K562 (cell line): ENCODE data around the gene PRDM10. TPM values are rescaled to one million over a fixed set of nuclear protein-coding genes. Genes with fewer than 3 reads are reported as not detected.
A peak's percentile ranks its signal among the peaks of the same experiment; 100 is the strongest.

Source experiments
- AFF1 ChIP-seq, 2 experiments: fragments of 450-650 bp; IDR thresholded peaks; 2 replicates each; pipeline ENCODE4 v1.6.1; 2018; ENCODE audit warnings: mild to moderate bottlenecking in 2 of 2, low read depth in 1 of 2; ENCODE audit not compliant: partially characterized antibody in 2 of 2
- ATF1 ChIP-seq, 2 experiments: fragments of 450-650 bp in 1 of 2; IDR thresholded peaks; 2 replicates each; pipeline ENCODE4 v1.6.1; 2016; ENCODE audit warnings: missing compliant biosample characterization in 1 of 2, missing genetic modification characterization in 1 of 2
- ATF3 ChIP-seq, 2 experiments: fragments of 450-650 bp in 1 of 2; sonication (generic) in 1 of 2; formaldehyde crosslinking in 1 of 2; IDR thresholded peaks in 1 of 2; conservative IDR thresholded peaks in 1 of 2; 2 replicates each; pipeline versions ENCODE4 v1.6.1 to v1.8.1; 2016 to 2023; ENCODE audit warnings: mild to moderate bottlenecking in 2 of 2, moderate library complexity in 2 of 2, inconsistent platforms in 1 of 2, missing genetic modification reagents in 1 of 2
- BRD4 ChIP-seq: fragments of 200-600 bp; sonication (generic); IDR thresholded peaks from 2 replicates; pipeline ENCODE4 v1.6.1; 2017; ENCODE audit warnings: inconsistent platforms
- BRF1 ChIP-seq: IDR thresholded peaks from 3 replicates; pipeline ENCODE4 v1.6.1; 2011; ENCODE audit warnings: borderline replicate concordance, mild to moderate bottlenecking; ENCODE audit not compliant: insufficient read length; ENCODE audit errors: extremely low read depth
- CBX3 ChIP-seq, 2 experiments: IDR thresholded peaks; 1 replicate in 1 of 2; 2 replicates in 1 of 2; pipeline ENCODE4 v1.6.1; 2012; ENCODE audit warnings: inconsistent platforms in 2 of 2, low read length in 2 of 2, borderline replicate concordance in 1 of 2, control low read depth in 1 of 2
- CXXC5 ChIP-seq: fragments of 250-450 bp; sonication (Bioruptor Pico); IDR thresholded peaks from 2 replicates; pipeline ENCODE4 v1.8.0; 2022; ENCODE audit warnings: inconsistent platforms, mild to moderate bottlenecking, moderate library complexity
- E2F4 ChIP-seq: sonication (generic); formaldehyde crosslinking; IDR thresholded peaks from 2 replicates; pipeline ENCODE4 v1.8.0; 2022; ENCODE audit warnings: mild to moderate bottlenecking, low read depth, missing genetic modification reagents
- JUND ChIP-seq, 2 experiments: IDR thresholded peaks; 2 replicates in 1 of 2; 3 replicates in 1 of 2; pipeline ENCODE4 v1.6.1; 2011; ENCODE audit warnings: borderline replicate concordance in 2 of 2, low read depth in 2 of 2, low read length in 2 of 2, improper control_type of control experiment in 1 of 2, missing biosample characterization in 1 of 2, missing genetic modification characterization in 1 of 2, missing genetic modification reagents in 1 of 2
- KAT7 ChIP-seq: sonication (generic); formaldehyde crosslinking; IDR thresholded peaks from 2 replicates; pipeline ENCODE4 v1.8.0; 2022; ENCODE audit warnings: missing genetic modification reagents, mild to moderate bottlenecking, borderline replicate concordance
- MLLT1 ChIP-seq, 2 experiments: fragments of 450-650 bp; IDR thresholded peaks; 2 replicates each; pipeline ENCODE4 v1.6.1; 2016
- NFIX ChIP-seq: fragments of 250-450 bp; sonication (Bioruptor Pico); IDR thresholded peaks from 2 replicates; pipeline ENCODE4 v1.4.0; 2020; ENCODE audit warnings: low read depth, mild to moderate bottlenecking, moderate library complexity
- SIN3A ChIP-seq, 2 experiments: fragments of 150-350 bp in 1 of 2; IDR thresholded peaks; 2 replicates each; pipeline ENCODE4 v1.6.1; 2011 to 2016; ENCODE audit warnings: borderline replicate concordance in 2 of 2, low read depth in 2 of 2, low read length in 2 of 2, mild to moderate bottlenecking in 2 of 2, moderate library complexity in 2 of 2; ENCODE audit not compliant: control insufficient read depth in 1 of 2
- SMARCA4 ChIP-seq: fragments of 450-650 bp; IDR thresholded peaks from 2 replicates; pipeline ENCODE4 v1.6.1; 2016
- TCF3 ChIP-seq: sonication (generic); formaldehyde crosslinking; IDR thresholded peaks from 2 replicates; pipeline ENCODE4 v1.4.0; 2020; ENCODE audit warnings: mild to moderate bottlenecking, missing genetic modification reagents
- TRIM24 ChIP-seq, 2 experiments: fragments of 450-650 bp; IDR thresholded peaks; 2 replicates each; pipeline ENCODE4 v1.6.1; 2016
- XRCC3 ChIP-seq: fragments of 450-650 bp; IDR thresholded peaks from 2 replicates; pipeline ENCODE4 v1.6.1; 2017; ENCODE audit warnings: mild to moderate bottlenecking, moderate library complexity
- ZNF133 ChIP-seq: fragments of 250-450 bp; sonication (Bioruptor Pico); IDR thresholded peaks from 2 replicates; pipeline ENCODE4 v1.4.0; 2020; ENCODE audit warnings: mild to moderate bottlenecking
- polyA plus RNA-seq, 8 experiments: library from polyadenylated mRNA; depleted of rRNA in 4 of 8; stranded (reverse) in 5 of 8; unstranded in 3 of 8; fragments of >200 nt; fragmentation: Nextera tagmentation in 2 of 8; fragmentation: Illumina TruSeq in 1 of 8; extraction: Ambion mirVana in 2 of 8; extraction: Trizol in 1 of 8; gene quantifications; 2 replicates each; pipeline versions ENCODE4 v1.2.1 to v1.2.3, GENCODE V29; 2011 to 2014; ENCODE audit warnings: inconsistent platforms in 1 of 8, missing spikeins in 1 of 8
- total RNA-seq, 7 experiments: library from RNA; depleted of rRNA in 6 of 7; stranded (reverse); fragments of >200 nt in 6 of 7; fragmentation: Illumina TruSeq in 2 of 7; extraction: Trizol in 2 of 7; gene quantifications; 2 replicates each; pipeline versions ENCODE4 v1.2.1 to v1.2.3, GENCODE V29; 2011 to 2021; ENCODE audit warnings: low replicate concordance in 1 of 7

Gene PRDM10
- total and polyA plus RNA-seq, 9 of the 15 experiments (the other 6 are each of a cell fraction or from before 2014, with no cell fraction given) = 0.89 to 9.3 (median 4.5) TPM

- TF ChIP-seq AFF1 (IDR thresholded peaks at IDR 0.05; ENCODE audit: low read depth in 1 of 2, partially characterized antibody in 2 of 2) (no peak), TCF3 (CRISPR knock-in tag) (peak; percentile 54), JUND (IDR thresholded peaks at IDR 0.05; ENCODE audit: borderline replicate concordance, low read depth, low read length) (no peak), JUND (tag; IDR thresholded peaks at IDR 0.05; ENCODE audit: borderline replicate concordance, low read depth, low read length) (peak; percentile 45; the same call in 1 of the 3 replicates), E2F4 (CRISPR knock-in tag) (no peak), KAT7 (CRISPR knock-in tag) (no peak), ATF3 (IDR thresholded peaks at IDR 0.05) (peak; percentile 89), ATF3 (CRISPR knock-in tag; conservative IDR thresholded peaks at IDR 0.05) (no peak), MLLT1 (IDR thresholded peaks at IDR 0.05) (no peak), SMARCA4 (peak; percentile 40; the same call in 1 of the 2 replicates), CBX3 (IDR thresholded peaks at IDR 0.05; ENCODE audit: borderline replicate concordance in 1 of 2, low read length in 2 of 2) (peak in 1 of 2 experiments; percentile 30; a peak in 1 of 3 replicates), TRIM24 (IDR thresholded peaks at IDR 0.05) (peak; percentile 12 to 40; a peak in 1 of 4 replicates), ZNF133 (CRISPR knock-in tag) (no peak), BRD4 (no peak), XRCC3 (no peak), CXXC5 (CRISPR knock-in tag) (0 out of 2 replicates have a peak, but pooled peaks have one; percentile 11), SIN3A (IDR thresholded peaks at IDR 0.05; ENCODE audit: borderline replicate concordance in 2 of 2, control insufficient read depth in 1 of 2, low read depth in 2 of 2, low read length in 2 of 2) (no peak), NFIX (CRISPR knock-in tag) (no peak), ATF1 (CRISPR knock-in tag; IDR thresholded peaks at IDR 0.05) (no peak), ATF1 (tag; IDR thresholded peaks at IDR 0.05) (peak; percentile 23; the same call in 1 of the 2 replicates), BRF1 (no peak)
Measured at GRCh38 chr11:130042093-130042591, 39.5 kb upstream of the PRDM10 start (continued).
